Panc1 (cell line): ENCODE measurements around the gene TRIO. TPM values are rescaled to one million over a fixed set of nuclear protein-coding genes. Genes with fewer than 3 reads are reported as not detected.

ENCODE experiments used
- ATAC-seq: fragments of 200-7000 bp; cut with Tn5 transposase; 2 replicates; pipeline ENCODE4 v1.9.1; 2020; ENCODE audit warnings: mild to moderate bottlenecking, moderate library complexity
- BruUV-seq: library from RNA; stranded (reverse); fragments of 400-500 nt; replicated peaks from 2 replicates; lab custom pipeline; 2021; lab: Mats Ljungman, UMichigan
- CTCF ChIA-PET: fragments of 300-600 bp; sonication (Branson Sonifier 250); formaldehyde crosslinking; loops from one replicate; lab custom pipeline; 2022; ENCODE audit warnings: antibody characterized with exemption; lab: Charles Lee
- POLR2A ChIA-PET: fragments of 300-600 bp; sonication (Branson Sonifier 250); formaldehyde crosslinking; loops from one replicate; lab custom pipeline; 2022; ENCODE audit warnings: antibody characterized with exemption; lab: Charles Lee
- DNase-seq: peaks from one replicate; pipeline ENCODE4 v3.0.0-alpha.2; 2010; ENCODE audit warnings: low read depth, low spot score
- H3K27ac ChIP-seq: 2 replicates; pipeline ENCODE4 v1.5.1; 2011; ENCODE audit warnings: mild to moderate bottlenecking, low read length, inconsistent platforms
- H3K27me3 ChIP-seq: fragments of 200-500 bp; sonication (Bioruptor generic); 2 replicates; pipeline ENCODE4 v1.6.0; 2014; ENCODE audit warnings: low read length, inconsistent platforms; ENCODE audit not compliant: control insufficient read depth, insufficient read depth
- H3K36me3 ChIP-seq: fragments of 200-500 bp; sonication (Bioruptor generic); 2 replicates; pipeline ENCODE4 v1.5.1; 2014; ENCODE audit warnings: inconsistent platforms, mild to moderate bottlenecking, low read length, moderate library complexity; ENCODE audit not compliant: control insufficient read depth, insufficient read depth
- H3K4me1 ChIP-seq: 2 replicates; pipeline ENCODE4 v1.5.1; 2011; ENCODE audit warnings: inconsistent platforms, mild to moderate bottlenecking, low read length, moderate library complexity; ENCODE audit not compliant: control insufficient read depth, insufficient read depth
- H3K4me3 ChIP-seq, 2 experiments: 2 replicates each; pipeline ENCODE4 v1.5.1; 2011 to 2012; ENCODE audit warnings: low read depth in 2 of 2, low read length in 2 of 2, mild to moderate bottlenecking in 2 of 2, inconsistent platforms in 1 of 2, moderate library complexity in 1 of 2
- H3K9me3 ChIP-seq: fragments of 200-500 bp; sonication (Bioruptor generic); 2 replicates; pipeline ENCODE4 v1.5.1; 2014; ENCODE audit warnings: low read depth, mild to moderate bottlenecking, inconsistent platforms, low read length, moderate library complexity; ENCODE audit not compliant: control insufficient read depth, insufficient read depth
- POLR2AphosphoS5 ChIP-seq: IDR thresholded peaks from 2 replicates; pipeline ENCODE4 v1.6.1; 2012; ENCODE audit warnings: mild to moderate bottlenecking, low read depth, low read length, moderate library complexity
- SIN3A ChIP-seq: IDR thresholded peaks from 2 replicates; pipeline ENCODE4 v1.6.1; 2012; ENCODE audit warnings: low read depth, mild to moderate bottlenecking, low read length, moderate library complexity, borderline replicate concordance; ENCODE audit not compliant: insufficient read depth
- TCF7L2 ChIP-seq: IDR thresholded peaks from 2 replicates; pipeline ENCODE4 v1.6.1; 2011; ENCODE audit warnings: mild to moderate bottlenecking, low read depth, low read length, inconsistent platforms
- in situ Hi-C: cut with HindIII; loops from 2 replicates; pipeline ENCODE4 v1.10.0; 2016; ENCODE audit warnings: low sequenced_read_pairs, low pct_unique_long_range_greater_than_20kb
- intact Hi-C: fragments of 100-400 bp; cut with micrococcal nuclease; formaldehyde crosslinking; loops from one replicate; pipeline ENCODE4 v1.10.0; 2022; ENCODE audit not compliant: unreplicated experiment
- total RNA-seq: library from RNA; stranded (reverse); gene quantifications from one replicate; pipeline ENCODE4 v1.2.1, GENCODE V29; 2021; ENCODE audit not compliant: unreplicated experiment
- TF ChIP-seq, protein P1 (sequence below): fragments of 450-650 bp; IDR thresholded peaks from 2 replicates; pipeline ENCODE4 v1.5.1; 2017; ENCODE audit warnings: mild to moderate bottlenecking
- TF ChIP-seq, protein P2 (sequence below), 2 experiments: IDR thresholded peaks; 2 replicates each; pipeline ENCODE4 v1.6.1; 2011 to 2012; ENCODE audit warnings: low read depth in 2 of 2, control low read depth in 1 of 2, low read length in 1 of 2, mild to moderate bottlenecking in 1 of 2, moderate library complexity in 1 of 2; ENCODE audit not compliant: insufficient read depth in 1 of 2

TRIO gene
- total RNA-seq, 1 experiment from 2014 or later = 349 TPM

DNA sequence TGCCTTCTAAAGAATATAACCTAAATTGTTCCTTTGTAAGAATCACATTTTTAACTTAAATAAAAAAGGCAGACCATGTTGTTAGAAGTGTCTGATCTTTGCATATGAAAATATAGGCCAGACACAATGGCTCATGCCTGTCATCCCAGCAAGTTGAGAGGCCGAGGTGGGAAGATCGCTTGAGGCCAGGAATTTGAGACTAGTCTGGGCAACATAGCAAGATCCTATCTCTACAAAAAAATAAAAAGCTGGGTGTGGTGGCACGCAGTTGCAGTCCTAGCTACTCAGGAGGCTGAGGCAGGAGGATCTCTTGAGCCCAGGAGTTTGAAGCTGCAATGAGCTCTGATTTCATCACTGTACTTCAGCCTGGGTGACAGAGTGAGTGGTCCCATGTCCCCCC is 37.3 kb downstream of the TRIO start:
- DNase-seq = no peak
- no peak overlapping the region for H3K4me3 ChIP-seq
- H3K4me1 ChIP-seq = peaks cover 94% of the 10 kb centered on the region
- no peaks in the 10 kb centered on the region for H3K27me3 ChIP-seq
- ChIA-PET POLR2A (interaction anchor here (0.6 to 1.1 kb wide), 4 partner anchors 28 to 377 kb away, joined by 3 to 8 read pairs (median 6); no protein-coding TSS in a partner anchor), CTCF (interaction anchor here (0.6 to 0.9 kb wide), 2 partner anchors 10 to 12 kb away, joined by 3 to 8 read pairs; no protein-coding TSS in a partner anchor)
- H3K36me3 ChIP-seq = no peaks in the 10 kb centered on the region; the same call in 1 of the 2 replicates
- TSS peak; percentile 9 for BruUV-seq
- in situ Hi-C loops = no loop called here
- no peak for ATAC-seq
- peak overlapping the region; percentile 99 for H3K27ac ChIP-seq
- intact Hi-C loops = loop anchor here (5.0 kb wide), 1 partner anchor 383 kb away; no protein-coding TSS in a partner anchor
- no peaks in the 10 kb centered on the region for H3K9me3 ChIP-seq
- TF ChIP-seq, protein P1, sequence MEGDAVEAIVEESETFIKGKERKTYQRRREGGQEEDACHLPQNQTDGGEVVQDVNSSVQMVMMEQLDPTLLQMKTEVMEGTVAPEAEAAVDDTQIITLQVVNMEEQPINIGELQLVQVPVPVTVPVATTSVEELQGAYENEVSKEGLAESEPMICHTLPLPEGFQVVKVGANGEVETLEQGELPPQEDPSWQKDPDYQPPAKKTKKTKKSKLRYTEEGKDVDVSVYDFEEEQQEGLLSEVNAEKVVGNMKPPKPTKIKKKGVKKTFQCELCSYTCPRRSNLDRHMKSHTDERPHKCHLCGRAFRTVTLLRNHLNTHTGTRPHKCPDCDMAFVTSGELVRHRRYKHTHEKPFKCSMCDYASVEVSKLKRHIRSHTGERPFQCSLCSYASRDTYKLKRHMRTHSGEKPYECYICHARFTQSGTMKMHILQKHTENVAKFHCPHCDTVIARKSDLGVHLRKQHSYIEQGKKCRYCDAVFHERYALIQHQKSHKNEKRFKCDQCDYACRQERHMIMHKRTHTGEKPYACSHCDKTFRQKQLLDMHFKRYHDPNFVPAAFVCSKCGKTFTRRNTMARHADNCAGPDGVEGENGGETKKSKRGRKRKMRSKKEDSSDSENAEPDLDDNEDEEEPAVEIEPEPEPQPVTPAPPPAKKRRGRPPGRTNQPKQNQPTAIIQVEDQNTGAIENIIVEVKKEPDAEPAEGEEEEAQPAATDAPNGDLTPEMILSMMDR = no peak
- TF ChIP-seq POLR2AphosphoS5 (no peak), SIN3A (no peak), TCF7L2 (no peak)
- TF ChIP-seq, protein P2, sequence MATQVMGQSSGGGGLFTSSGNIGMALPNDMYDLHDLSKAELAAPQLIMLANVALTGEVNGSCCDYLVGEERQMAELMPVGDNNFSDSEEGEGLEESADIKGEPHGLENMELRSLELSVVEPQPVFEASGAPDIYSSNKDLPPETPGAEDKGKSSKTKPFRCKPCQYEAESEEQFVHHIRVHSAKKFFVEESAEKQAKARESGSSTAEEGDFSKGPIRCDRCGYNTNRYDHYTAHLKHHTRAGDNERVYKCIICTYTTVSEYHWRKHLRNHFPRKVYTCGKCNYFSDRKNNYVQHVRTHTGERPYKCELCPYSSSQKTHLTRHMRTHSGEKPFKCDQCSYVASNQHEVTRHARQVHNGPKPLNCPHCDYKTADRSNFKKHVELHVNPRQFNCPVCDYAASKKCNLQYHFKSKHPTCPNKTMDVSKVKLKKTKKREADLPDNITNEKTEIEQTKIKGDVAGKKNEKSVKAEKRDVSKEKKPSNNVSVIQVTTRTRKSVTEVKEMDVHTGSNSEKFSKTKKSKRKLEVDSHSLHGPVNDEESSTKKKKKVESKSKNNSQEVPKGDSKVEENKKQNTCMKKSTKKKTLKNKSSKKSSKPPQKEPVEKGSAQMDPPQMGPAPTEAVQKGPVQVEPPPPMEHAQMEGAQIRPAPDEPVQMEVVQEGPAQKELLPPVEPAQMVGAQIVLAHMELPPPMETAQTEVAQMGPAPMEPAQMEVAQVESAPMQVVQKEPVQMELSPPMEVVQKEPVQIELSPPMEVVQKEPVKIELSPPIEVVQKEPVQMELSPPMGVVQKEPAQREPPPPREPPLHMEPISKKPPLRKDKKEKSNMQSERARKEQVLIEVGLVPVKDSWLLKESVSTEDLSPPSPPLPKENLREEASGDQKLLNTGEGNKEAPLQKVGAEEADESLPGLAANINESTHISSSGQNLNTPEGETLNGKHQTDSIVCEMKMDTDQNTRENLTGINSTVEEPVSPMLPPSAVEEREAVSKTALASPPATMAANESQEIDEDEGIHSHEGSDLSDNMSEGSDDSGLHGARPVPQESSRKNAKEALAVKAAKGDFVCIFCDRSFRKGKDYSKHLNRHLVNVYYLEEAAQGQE (IDR thresholded peaks at IDR 0.05; ENCODE audit: insufficient read depth in 1 of 2, low read depth in 2 of 2, low read length in 1 of 2) = no peak

DNA sequence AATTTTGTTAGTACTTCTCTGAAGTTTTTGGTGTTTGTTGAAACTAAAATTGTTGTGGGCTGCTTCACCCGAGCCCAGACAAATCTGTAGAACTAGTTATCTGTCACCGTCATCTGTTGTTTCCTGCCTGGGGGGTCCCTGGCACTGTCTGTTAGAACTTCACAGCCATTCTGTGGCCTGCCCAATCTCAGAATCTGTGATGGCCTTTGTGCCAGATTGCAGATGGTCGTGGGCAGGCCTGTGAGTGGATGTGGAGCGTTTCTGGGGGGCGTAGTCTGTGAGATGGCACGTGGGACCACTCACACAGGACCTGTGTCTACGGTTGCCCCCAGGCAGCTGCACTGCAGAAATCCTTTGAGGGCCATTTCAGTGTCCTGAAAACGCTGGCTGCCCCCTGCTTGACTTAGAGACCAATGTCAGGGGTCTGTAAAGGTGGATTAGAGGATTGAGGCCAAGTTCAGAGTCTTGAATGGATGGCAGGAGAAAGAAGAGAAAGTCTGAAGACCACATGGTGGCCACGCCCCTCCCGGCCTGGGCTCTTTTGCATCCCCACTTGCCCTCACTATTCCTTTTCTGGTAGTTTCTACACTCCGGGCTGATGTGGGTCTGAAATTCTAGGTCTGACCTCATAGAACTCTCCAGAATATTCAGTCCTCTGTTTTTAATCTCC is 38.3 kb downstream of the TRIO start:
- DNase-seq (no peak), ATAC-seq (no peak)
- no peaks in the 10 kb centered on the region for H3K27me3 ChIP-seq
- in situ Hi-C loops = no loop called here
- H3K4me3 ChIP-seq = no peak overlapping the region
- TF ChIP-seq POLR2AphosphoS5 (peak; percentile 51; the same call in 1 of the 2 replicates), SIN3A (no peak)
- no peaks in the 10 kb centered on the region; the same call in 1 of the 2 replicates for H3K36me3 ChIP-seq
- POLR2A ChIA-PET = interaction anchor here (0.5 to 0.7 kb wide), 2 partner anchors 17 to 110 kb away, joined by 3 to 4 read pairs; no protein-coding TSS in a partner anchor
- CTCF ChIA-PET = no interaction called here
- intact Hi-C loops = loop anchor here (5.0 kb wide), 1 partner anchor 384 kb away; no protein-coding TSS in a partner anchor
- no peaks in the 10 kb centered on the region for H3K9me3 ChIP-seq
- BruUV-seq = no TSS peak
- peak overlapping the region; percentile 99 for H3K27ac ChIP-seq
- peaks cover 97% of the 10 kb centered on the region for H3K4me1 ChIP-seq
